ENCODE data around the gene WDR76. TPM values are rescaled to one million over a fixed set of nuclear protein-coding genes. Genes with fewer than 3 reads are reported as not detected.

WDR76 gene
- total RNA-seq, 2 experiments from 2014 or later: 82.4 to 94.0 TPM

DNA sequence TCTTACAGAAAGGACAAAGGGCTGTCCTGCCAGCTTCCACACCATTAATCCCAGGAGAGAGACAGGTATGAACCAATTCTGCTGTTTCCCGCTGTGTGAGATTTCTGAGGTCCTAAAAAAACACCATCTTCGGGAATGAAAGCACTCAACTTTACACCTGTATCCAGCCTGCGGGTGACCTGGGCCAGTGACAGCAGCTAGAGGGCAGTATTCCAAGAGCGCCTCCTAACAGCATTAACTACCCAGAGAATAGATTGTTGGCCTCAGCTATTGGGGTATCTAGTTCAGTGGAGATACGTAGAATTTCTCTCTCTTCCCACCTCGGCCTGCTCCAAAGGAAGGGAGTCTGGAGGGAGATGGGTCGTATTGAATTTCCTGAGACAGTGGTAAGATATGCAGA lies 55.1 kb downstream of the WDR76 start:
- intact Hi-C loops (cut with micrococcal nuclease): no loop called here
- CTCF ChIA-PET: interaction anchor here (0.5 to 1.0 kb wide), 4 partner anchors 9 to 336 kb away, joined by 3 to 4 read pairs (median 3); no protein-coding TSS in a partner anchor
- Mint-ChIP-seq H3K27ac (no peak overlapping the region), H3K9me3 (no peaks in the 10 kb centered on the region), H3K36me3 (ENCODE audit: low read depth) (peaks cover 34% of the 10 kb centered on the region), H3K4me1 (ENCODE audit: low read depth) (peaks cover 2% of the 10 kb centered on the region), H3K4me3 (no peak overlapping the region), H3K27me3 (ENCODE audit: low read depth) (no peaks in the 10 kb centered on the region)
- peak; percentile 26 for DNase-seq

DNA sequence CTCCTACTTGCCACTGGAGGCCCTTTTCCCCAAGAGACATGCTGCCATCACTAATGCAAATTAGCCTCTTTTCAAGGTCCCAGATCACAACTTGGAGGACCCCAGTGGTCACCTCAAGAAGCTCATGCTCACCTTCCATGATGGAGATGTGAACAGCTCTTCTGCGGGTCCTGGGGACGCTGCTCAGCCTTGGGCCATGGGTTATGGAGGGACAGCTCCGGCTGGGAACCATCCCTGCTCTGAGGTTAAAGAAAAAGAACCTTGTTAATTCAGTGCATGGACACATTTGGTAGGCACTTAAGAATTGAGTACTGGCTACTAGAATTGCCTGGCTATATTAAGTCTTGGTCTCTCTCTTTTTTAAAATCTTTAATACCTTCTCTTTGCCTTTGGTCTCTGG lies 56.8 kb downstream of the WDR76 start:
- Mint-ChIP-seq H3K27ac (no peak overlapping the region), H3K36me3 (ENCODE audit: low read depth) (peaks cover 34% of the 10 kb centered on the region), H3K4me1 (ENCODE audit: low read depth) (peaks cover 2% of the 10 kb centered on the region), H3K4me3 (no peak overlapping the region), H3K27me3 (ENCODE audit: low read depth) (no peaks in the 10 kb centered on the region), H3K9me3 (no peaks in the 10 kb centered on the region)
- intact Hi-C loops (cut with micrococcal nuclease): no loop called here
- DNase-seq: no peak
- CTCF ChIA-PET: no interaction called here

DNA sequence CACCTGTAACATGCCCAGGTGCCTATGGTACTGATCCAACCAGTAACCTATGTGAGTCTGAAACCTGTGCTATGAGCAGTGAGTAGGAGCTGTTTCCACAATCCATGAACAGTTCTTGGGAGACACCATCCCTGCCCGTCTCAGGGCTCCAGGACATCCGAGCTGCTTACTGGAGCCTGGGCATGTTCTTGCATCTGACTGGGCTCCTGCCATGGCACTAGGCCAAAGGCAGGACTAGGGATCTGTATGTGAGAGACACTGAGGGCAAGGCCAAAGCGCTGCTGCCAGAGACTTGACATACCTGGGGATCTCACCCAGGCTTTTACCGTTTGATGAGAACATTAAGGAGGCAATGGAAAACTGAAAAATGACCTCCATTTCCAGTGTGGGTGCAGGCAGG lies 59.8 kb downstream of the WDR76 start:
- Mint-ChIP-seq H3K4me3 (no peak overlapping the region), H3K36me3 (ENCODE audit: low read depth) (peaks cover 26% of the 10 kb centered on the region), H3K27ac (no peak overlapping the region), H3K9me3 (no peaks in the 10 kb centered on the region), H3K4me1 (ENCODE audit: low read depth) (peaks cover 2% of the 10 kb centered on the region), H3K27me3 (ENCODE audit: low read depth) (no peaks in the 10 kb centered on the region)
- intact Hi-C loops (cut with micrococcal nuclease): no loop called here
- CTCF ChIA-PET: no interaction called here
- no peak for DNase-seq

DNA sequence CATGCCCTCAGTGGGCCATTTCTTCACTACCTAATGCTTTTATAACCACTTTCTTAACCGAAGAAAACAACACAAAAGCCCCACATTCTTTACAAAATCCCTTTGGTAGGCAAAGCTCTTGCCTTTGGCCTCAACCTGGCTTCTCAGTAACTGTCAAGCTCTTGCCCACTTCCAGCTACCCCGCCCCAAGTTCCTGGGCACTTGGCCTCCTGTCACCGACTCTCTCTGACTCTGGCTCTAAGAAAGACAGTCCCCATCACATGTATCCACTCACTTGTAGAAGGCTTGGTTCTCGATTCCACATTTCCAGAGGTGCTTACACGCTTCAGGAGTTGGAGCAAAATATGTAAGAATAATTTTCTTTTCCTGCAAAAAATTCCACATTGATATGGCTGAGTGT lies 61.1 kb downstream of the WDR76 start:
- intact Hi-C loops (cut with micrococcal nuclease): no loop called here
- no peak overlapping the region for H3K27ac Mint-ChIP-seq
- no peak overlapping the region for H3K4me3 Mint-ChIP-seq
- CTCF ChIA-PET: no interaction called here
- H3K36me3 Mint-ChIP-seq (ENCODE audit: low read depth): peaks cover 19% of the 10 kb centered on the region
- H3K27me3 Mint-ChIP-seq (ENCODE audit: low read depth): no peaks in the 10 kb centered on the region
- DNase-seq: no peak
- peaks cover 2% of the 10 kb centered on the region for H3K4me1 Mint-ChIP-seq (ENCODE audit: low read depth)
- no peaks in the 10 kb centered on the region for H3K9me3 Mint-ChIP-seq

DNA sequence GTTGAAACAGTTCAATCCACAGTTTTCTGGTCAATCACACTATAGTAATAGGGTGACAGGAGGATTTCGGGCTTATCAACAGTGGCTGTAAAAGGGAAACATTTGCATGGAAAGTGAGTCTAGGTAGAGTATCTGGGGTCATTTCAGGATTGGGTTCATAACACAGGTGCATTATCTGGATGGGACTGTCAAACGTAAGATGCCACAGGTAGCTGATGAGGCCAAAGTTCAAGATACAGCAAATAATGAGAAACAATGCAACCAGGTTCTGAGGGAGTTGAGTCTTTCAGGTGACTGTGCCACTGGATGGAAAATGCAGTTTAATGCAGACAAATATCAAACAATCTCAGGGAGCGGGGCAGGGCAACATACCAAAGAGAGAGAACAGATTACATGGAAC lies 62.2 kb downstream of the WDR76 start:
- H3K27me3 Mint-ChIP-seq (ENCODE audit: low read depth): no peaks in the 10 kb centered on the region
- H3K27ac Mint-ChIP-seq: no peak overlapping the region
- peaks cover 2% of the 10 kb centered on the region for H3K4me1 Mint-ChIP-seq (ENCODE audit: low read depth)
- DNase-seq: no peak
- peaks cover 11% of the 10 kb centered on the region for H3K36me3 Mint-ChIP-seq (ENCODE audit: low read depth)
- no peak overlapping the region for H3K4me3 Mint-ChIP-seq
- no peaks in the 10 kb centered on the region for H3K9me3 Mint-ChIP-seq
- intact Hi-C loops (cut with micrococcal nuclease): no loop called here
- CTCF ChIA-PET: interaction anchor here (0.5 kb wide), 1 partner anchor 11 kb away, joined by 3 read pairs; no protein-coding TSS in a partner anchor

DNA sequence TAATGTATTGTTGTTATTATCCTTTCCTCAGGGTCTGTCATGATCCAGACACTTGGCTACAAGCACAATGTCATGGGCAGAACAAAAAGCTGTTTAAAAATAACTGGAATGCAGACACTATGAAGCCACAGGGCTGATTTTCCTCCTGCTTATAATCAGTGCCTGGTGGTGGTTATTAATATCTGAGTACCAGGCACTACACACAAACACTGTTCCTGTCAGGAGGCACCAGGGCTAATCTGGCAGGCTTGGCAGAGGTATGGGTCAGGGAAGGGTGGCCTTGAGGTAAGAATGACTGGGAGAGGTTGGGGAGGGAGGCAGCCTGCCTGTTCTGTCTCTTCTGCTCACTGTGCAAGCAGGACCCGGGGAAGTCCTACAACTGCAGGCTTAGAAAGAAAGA lies 67.2 kb downstream of the WDR76 start:
- intact Hi-C loops (cut with micrococcal nuclease): no loop called here
- Mint-ChIP-seq H3K4me1 (ENCODE audit: low read depth) (no peaks in the 10 kb centered on the region), H3K4me3 (no peak overlapping the region), H3K9me3 (no peaks in the 10 kb centered on the region), H3K27me3 (ENCODE audit: low read depth) (no peaks in the 10 kb centered on the region), H3K27ac (no peak overlapping the region), H3K36me3 (ENCODE audit: low read depth) (peaks cover 7% of the 10 kb centered on the region)
- CTCF ChIA-PET: interaction anchor here (0.6 kb wide), 1 partner anchor 12 kb away, joined by 3 read pairs; no protein-coding TSS in a partner anchor
- no peak for DNase-seq

DNA sequence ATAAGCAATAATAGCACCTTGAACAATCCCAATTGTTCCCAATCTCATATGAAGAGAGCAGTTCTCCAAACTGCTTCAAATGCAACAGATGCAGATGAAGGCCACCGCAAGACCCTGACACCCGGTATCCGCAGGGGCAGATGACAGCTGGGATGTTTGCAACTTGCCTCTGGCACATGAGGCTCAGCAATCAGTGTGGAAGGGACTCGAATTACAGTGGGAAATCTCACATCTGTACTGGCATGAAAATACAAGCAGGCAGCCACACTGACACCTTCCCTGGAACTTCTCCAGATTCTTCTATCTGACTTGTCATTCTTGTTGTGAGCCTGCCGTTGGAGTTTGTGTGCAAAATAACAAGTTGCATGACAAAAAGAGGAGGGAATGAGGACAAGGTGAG lies 68.8 kb downstream of the WDR76 start:
- no peak for DNase-seq
- no peak overlapping the region for H3K4me3 Mint-ChIP-seq
- no peaks in the 10 kb centered on the region for H3K27me3 Mint-ChIP-seq (ENCODE audit: low read depth)
- H3K4me1 Mint-ChIP-seq (ENCODE audit: low read depth): no peaks in the 10 kb centered on the region
- H3K9me3 Mint-ChIP-seq: no peaks in the 10 kb centered on the region
- H3K36me3 Mint-ChIP-seq (ENCODE audit: low read depth): peaks cover 5% of the 10 kb centered on the region
- CTCF ChIA-PET: no interaction called here
- H3K27ac Mint-ChIP-seq: no peak overlapping the region
- intact Hi-C loops (cut with micrococcal nuclease): no loop called here

DNA sequence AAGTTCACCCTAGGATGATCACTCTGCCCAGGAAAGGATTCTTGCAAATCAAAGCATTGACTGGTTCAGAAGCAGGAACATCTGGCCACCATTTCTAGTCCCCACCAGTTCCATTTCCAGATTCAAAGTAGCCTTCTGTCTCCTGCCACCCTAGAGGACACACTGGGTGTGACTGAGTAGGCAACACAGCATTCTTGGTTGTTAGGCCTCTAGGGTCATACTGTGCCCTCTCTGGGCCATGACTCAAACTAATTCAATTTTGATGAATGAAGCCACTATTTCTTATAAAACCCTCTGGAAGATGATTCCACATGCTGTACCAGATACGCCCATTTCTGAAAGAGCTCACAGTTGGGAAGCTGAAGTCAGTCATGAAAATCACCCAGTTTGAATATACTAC lies 69.7 kb downstream of the WDR76 start:
- no peak overlapping the region for H3K4me3 Mint-ChIP-seq
- intact Hi-C loops (cut with micrococcal nuclease): no loop called here
- H3K9me3 Mint-ChIP-seq: no peaks in the 10 kb centered on the region
- no peaks in the 10 kb centered on the region for H3K4me1 Mint-ChIP-seq (ENCODE audit: low read depth)
- CTCF ChIA-PET: interaction anchor here (0.6 kb wide), 1 partner anchor 169 kb away, joined by 3 read pairs; no protein-coding TSS in a partner anchor
- H3K27me3 Mint-ChIP-seq (ENCODE audit: low read depth): no peaks in the 10 kb centered on the region
- no peak overlapping the region for H3K27ac Mint-ChIP-seq
- H3K36me3 Mint-ChIP-seq (ENCODE audit: low read depth): peaks cover 1% of the 10 kb centered on the region
- no peak for DNase-seq

DNA sequence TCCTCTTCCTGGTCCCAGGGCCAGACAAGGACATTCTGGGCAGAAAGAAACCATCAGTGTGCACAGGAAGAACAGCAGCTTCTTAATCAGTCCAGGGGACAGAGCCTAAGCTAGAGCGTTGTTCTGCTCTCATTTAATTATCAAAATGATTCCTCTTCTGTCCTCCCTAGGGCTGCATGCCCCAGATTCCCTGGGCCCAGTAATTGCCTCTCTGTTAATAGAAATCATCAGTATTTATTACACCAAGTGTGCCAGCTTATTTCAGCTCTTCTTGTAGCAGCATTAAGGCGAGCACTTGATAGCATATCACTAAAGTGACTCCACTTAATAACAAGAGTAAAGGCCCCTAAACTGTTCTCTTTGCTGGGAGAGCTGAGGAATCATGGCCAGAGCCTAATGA lies 72.1 kb downstream of the WDR76 start:
- CTCF ChIA-PET: no interaction called here
- H3K9me3 Mint-ChIP-seq: no peaks in the 10 kb centered on the region
- no peak overlapping the region for H3K27ac Mint-ChIP-seq
- no peak overlapping the region for H3K4me3 Mint-ChIP-seq
- intact Hi-C loops (cut with micrococcal nuclease): no loop called here
- H3K4me1 Mint-ChIP-seq (ENCODE audit: low read depth): peaks cover 2% of the 10 kb centered on the region
- no peaks in the 10 kb centered on the region for H3K27me3 Mint-ChIP-seq (ENCODE audit: low read depth)
- no peak for DNase-seq
- no peaks in the 10 kb centered on the region for H3K36me3 Mint-ChIP-seq (ENCODE audit: low read depth)

DNA sequence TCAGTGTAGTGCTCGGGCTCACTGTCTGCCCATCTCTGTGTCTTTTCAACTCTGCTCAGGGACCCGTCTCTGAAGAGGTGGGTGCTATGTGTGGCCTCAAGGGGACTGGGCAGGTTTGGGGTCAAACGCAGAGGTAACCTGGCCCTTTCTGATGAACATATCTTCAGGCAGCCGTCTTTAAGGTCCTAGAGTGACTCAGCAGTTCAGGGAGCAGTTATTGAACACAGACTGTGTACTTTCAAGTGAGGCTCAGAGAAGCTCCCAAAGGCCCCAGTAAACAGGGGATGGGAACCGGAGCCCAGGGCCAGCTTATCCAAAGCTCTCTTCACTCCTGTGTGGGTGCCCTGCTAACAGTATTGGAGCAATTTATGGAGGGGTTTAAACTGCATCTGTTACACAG lies 73.1 kb downstream of the WDR76 start:
- intact Hi-C loops (cut with micrococcal nuclease): no loop called here
- peaks cover 3% of the 10 kb centered on the region for H3K4me1 Mint-ChIP-seq (ENCODE audit: low read depth)
- CTCF ChIA-PET: no interaction called here
- no peaks in the 10 kb centered on the region for H3K9me3 Mint-ChIP-seq
- no peak overlapping the region for H3K4me3 Mint-ChIP-seq
- H3K36me3 Mint-ChIP-seq (ENCODE audit: low read depth): no peaks in the 10 kb centered on the region
- DNase-seq: no peak
- no peak overlapping the region for H3K27ac Mint-ChIP-seq
- H3K27me3 Mint-ChIP-seq (ENCODE audit: low read depth): no peaks in the 10 kb centered on the region

DNA sequence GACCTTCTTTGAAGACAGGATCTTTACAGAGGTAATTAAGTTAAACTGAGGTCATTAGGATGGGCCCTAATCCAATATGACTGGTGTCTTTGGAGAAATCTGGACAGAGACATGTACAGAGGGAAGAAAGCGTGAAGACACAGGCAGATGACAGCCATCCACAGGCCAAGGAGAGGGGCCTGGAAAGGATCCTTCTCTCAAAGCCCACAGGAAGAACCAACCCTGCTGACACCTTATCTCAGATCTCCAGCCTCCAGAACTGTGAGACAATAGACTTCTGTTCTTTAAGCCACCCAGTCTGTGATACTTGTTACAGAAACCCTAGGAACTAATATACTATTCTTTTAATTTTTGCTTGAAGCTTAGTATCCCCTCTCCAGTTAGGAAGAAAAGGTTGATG lies 74.2 kb downstream of the WDR76 start:
- Mint-ChIP-seq H3K4me3 (no peak overlapping the region), H3K27ac (no peak overlapping the region), H3K36me3 (ENCODE audit: low read depth) (no peaks in the 10 kb centered on the region), H3K27me3 (ENCODE audit: low read depth) (no peaks in the 10 kb centered on the region), H3K4me1 (ENCODE audit: low read depth) (peaks cover 3% of the 10 kb centered on the region), H3K9me3 (no peaks in the 10 kb centered on the region)
- CTCF ChIA-PET: no interaction called here
- no peak for DNase-seq
- intact Hi-C loops (cut with micrococcal nuclease): no loop called here

DNA sequence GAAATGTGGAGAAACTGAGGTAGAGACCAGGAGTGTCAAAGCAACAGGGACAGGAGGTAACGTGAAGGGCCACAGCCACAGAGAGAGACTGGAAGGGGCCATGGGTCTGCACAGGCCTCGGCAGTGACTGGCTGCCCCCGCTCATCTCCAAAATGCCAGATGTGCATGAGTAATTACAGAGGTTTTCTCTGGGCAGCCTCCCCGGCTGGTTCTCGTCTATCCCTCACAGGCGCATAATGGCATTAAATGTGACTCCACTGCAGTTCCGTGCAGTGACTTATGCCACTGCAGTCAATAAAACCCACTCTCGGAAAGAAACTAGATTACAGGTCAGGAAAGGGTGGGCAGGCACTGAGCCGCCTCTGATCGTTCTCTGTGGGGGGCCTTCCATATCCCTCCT lies 74.7 kb downstream of the WDR76 start:
- no peak overlapping the region for H3K27ac Mint-ChIP-seq
- DNase-seq: no peak
- CTCF ChIA-PET: interaction anchor here (0.6 to 6.3 kb wide), 2 partner anchors 15 to 162 kb away, joined by 5 to 96 read pairs; no protein-coding TSS in a partner anchor
- H3K9me3 Mint-ChIP-seq: no peaks in the 10 kb centered on the region
- H3K4me3 Mint-ChIP-seq: no peak overlapping the region
- intact Hi-C loops (cut with micrococcal nuclease): no loop called here
- peaks cover 3% of the 10 kb centered on the region for H3K4me1 Mint-ChIP-seq (ENCODE audit: low read depth)
- no peaks in the 10 kb centered on the region for H3K36me3 Mint-ChIP-seq (ENCODE audit: low read depth)
- H3K27me3 Mint-ChIP-seq (ENCODE audit: low read depth): no peaks in the 10 kb centered on the region

DNA sequence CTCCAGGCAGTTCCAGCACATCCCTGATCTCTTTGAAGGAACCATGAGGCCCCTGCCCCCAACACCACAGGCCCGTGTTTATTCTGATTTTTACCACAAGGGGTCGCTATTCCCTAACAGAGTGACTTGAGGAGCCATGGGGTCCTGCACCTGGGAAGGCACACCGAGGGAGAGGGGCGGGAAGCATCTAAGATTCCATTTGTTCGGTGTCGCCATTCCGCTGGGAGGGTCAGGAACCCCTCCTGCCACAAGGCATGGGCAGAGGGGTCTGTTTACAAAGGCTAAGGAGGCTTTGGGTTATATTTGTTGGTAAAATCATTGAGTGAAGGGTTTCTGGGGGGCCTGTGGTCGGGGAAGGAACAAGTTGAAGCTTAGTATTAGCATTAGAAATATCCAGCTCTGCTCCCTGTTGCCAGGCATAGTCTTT lies 77.1 kb downstream of the WDR76 start:
- CTCF ChIA-PET: interaction anchor here (0.6 to 6.3 kb wide), 18 partner anchors 11 to 835 kb away, joined by 3 to 96 read pairs (median 4); no protein-coding TSS in a partner anchor
- Mint-ChIP-seq H3K4me3 (no peak overlapping the region), H3K4me1 (ENCODE audit: low read depth) (peaks cover 3% of the 10 kb centered on the region), H3K27me3 (ENCODE audit: low read depth) (no peaks in the 10 kb centered on the region), H3K27ac (no peak overlapping the region), H3K9me3 (no peaks in the 10 kb centered on the region), H3K36me3 (ENCODE audit: low read depth) (no peaks in the 10 kb centered on the region)
- peak; percentile 72 for DNase-seq
- intact Hi-C loops (cut with micrococcal nuclease): loop anchor here (1.0 kb wide), 2 partner anchors 162 to 315 kb away; no protein-coding TSS in a partner anchor
